Gastroesophageal sphincter (tissue), 3 donors: ENCODE results near the gene PLCB4.

Experiments used
- CTCF ChIP-seq, 4 experiments: fragments of 200-600 bp in 2 of 4; fragments of 450-650 bp in 2 of 4; sonication (generic) in 1 of 4; IDR thresholded peaks; one replicate each; pipeline ENCODE4 v1.5.1; 2017 to 2019; ENCODE audit warnings: antibody characterized with exemption in 4 of 4, mild to moderate bottlenecking in 2 of 4, moderate library complexity in 2 of 4
- POLR2A ChIP-seq, 2 donors: fragments of 450-650 bp; IDR thresholded peaks; one replicate each; pipeline ENCODE4 v1.6.1; 2017; ENCODE audit warnings: antibody characterized with exemption in 2 of 2, mild to moderate bottlenecking in 2 of 2, moderate library complexity in 1 of 2
- POLR2AphosphoS5 ChIP-seq: sonication (generic); formaldehyde crosslinking; IDR thresholded peaks from one replicate; pipeline ENCODE4 v1.6.1; 2017; ENCODE audit warnings: antibody characterized with exemption

GRCh38 chr20:9482180-9482579 is 413.3 kb downstream of the PLCB4 start:
- TF ChIP-seq CTCF (IDR thresholded peaks at IDR 0.05) = no peak
- no peak for TF ChIP-seq POLR2A (IDR thresholded peaks at IDR 0.05)
- no peak for TF ChIP-seq POLR2AphosphoS5
